ENCODE measurements around the gene TIMP4.

- no peak for TF ChIP-seq POLR2A (IDR thresholded peaks at IDR 0.05)
- TF ChIP-seq CTCF (IDR thresholded peaks at IDR 0.05): no peak
- no peak for TF ChIP-seq POLR2AphosphoS5 (IDR thresholded peaks at IDR 0.05)
Observed at GRCh38 chr3:12194209-12194608, 35.5 kb upstream of the TIMP4 start.
